Stimulated activated CD4-positive, alpha-beta T cell treated with anti-CD3 and anti-CD28 coated beads, Interleukin-2, amount 100 ng/mL, for 48 hours (primary cell): ENCODE measurements around the gene BCAN.

Experiments
- DNase-seq, 2 donors: peaks; one replicate each; pipeline ENCODE4 v3.0.0-alpha.2; 2020

Gene BCAN

GRCh38 chr1:156645666-156646065, 3.7 kb downstream of the BCAN start:
- no peak for DNase-seq

- DNase-seq, result no peak
Measured at GRCh38 chr1:156646738-156647211, 4.9 kb downstream of the BCAN start.

GRCh38 chr1:156647351-156647750, 5.4 kb downstream of the BCAN start:
- no peak for DNase-seq

GRCh38 chr1:156648496-156648895, 6.6 kb downstream of the BCAN start:
- no peak for DNase-seq

- DNase-seq, result no peak
Measured at GRCh38 chr1:156648951-156649350, 7.0 kb downstream of the BCAN start.

GRCh38 chr1:156652131-156652991, 10.4 kb downstream of the BCAN start:
- DNase-seq, result no peak

- DNase-seq, result no peak
Measured at GRCh38 chr1:156652992-156653355, 11.1 kb downstream of the BCAN start.

- no peak for DNase-seq
Measured at GRCh38 chr1:156654700-156655099, 12.8 kb downstream of the BCAN start.

- no peak for DNase-seq
Measured at GRCh38 chr1:156655151-156655903, 13.4 kb downstream of the BCAN start.

GRCh38 chr1:156655904-156656516, 14.1 kb downstream of the BCAN start:
- DNase-seq, result no peak

GRCh38 chr1:156656806-156657740, 15.2 kb downstream of the BCAN start:
- peak; percentile 74 to 80 for DNase-seq

- DNase-seq, result no peak
Measured at GRCh38 chr1:156657741-156658319, 15.9 kb downstream of the BCAN start.

- no peak for DNase-seq
Measured at GRCh38 chr1:156658496-156658895, 16.6 kb downstream of the BCAN start.

- DNase-seq, result no peak
Measured at GRCh38 chr1:156658945-156659574, 17.1 kb downstream of the BCAN start.

GRCh38 chr1:156659661-156659987, 17.7 kb downstream of the BCAN start:
- DNase-seq, result no peak

GRCh38 chr1:156659988-156660751, 18.3 kb downstream of the BCAN start:
- DNase-seq, result peak; percentile 97 to 98

- DNase-seq, result no peak
Measured at GRCh38 chr1:156660752-156661112, 18.8 kb downstream of the BCAN start.

GRCh38 chr1:156662005-156662799, 20.3 kb downstream of the BCAN start:
- no peak for DNase-seq

- no peak for DNase-seq
Measured at GRCh38 chr1:156662800-156663055, 20.8 kb downstream of the BCAN start.

- no peak for DNase-seq
Measured at GRCh38 chr1:156663178-156663577, 21.3 kb downstream of the BCAN start.
